Fibroblast of villous mesenchyme (primary cell): Measurements from ENCODE around the gene RABGAP1. TPM values are rescaled to one million over a fixed set of nuclear protein-coding genes. Genes with fewer than 3 reads are reported as not detected.

Source experiments
- DNase-seq: peaks from one replicate; pipeline ENCODE4 v3.0.0-alpha.2; 2010; ENCODE audit warnings: low read depth
- H3K4me3 ChIP-seq: 2 replicates; pipeline ENCODE4 v1.5.1; 2011; ENCODE audit warnings: low read depth, mild to moderate bottlenecking, low read length
- CTCF ChIP-seq: IDR thresholded peaks from 2 replicates; pipeline ENCODE4 v1.5.1; 2012; ENCODE audit warnings: low read depth, mild to moderate bottlenecking, low read length; ENCODE audit not compliant: insufficient read depth
- total RNA-seq: library from RNA; depleted of rRNA; stranded (reverse); fragments of >200 nt; gene quantifications from 2 replicates; pipeline ENCODE4 v1.2.3, GENCODE V29; 2012

RABGAP1 gene
- total RNA-seq, 1 donor = 60.9 TPM

DNA sequence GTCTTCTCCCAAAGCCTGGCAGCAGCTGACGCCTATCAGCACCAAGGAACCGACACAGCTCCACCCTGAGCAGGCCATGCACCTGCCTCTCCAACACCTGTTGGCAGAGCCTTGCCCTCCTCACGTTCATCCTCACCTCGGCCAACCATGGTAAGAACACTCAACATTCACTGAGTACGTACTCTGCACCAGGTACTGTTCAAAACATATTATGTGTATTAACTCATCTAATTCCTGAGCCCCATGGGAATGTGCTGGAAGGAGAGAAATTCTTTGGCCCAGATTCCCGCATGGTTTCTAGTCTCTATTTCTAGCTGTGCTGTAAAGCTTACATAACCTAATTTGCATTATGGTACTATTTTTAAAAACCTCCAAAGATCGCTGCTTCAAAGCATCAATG is 178.7 kb downstream of the RABGAP1 start:
- TF ChIP-seq CTCF = no peak
- DNase-seq = no peak
- no peak overlapping the region for H3K4me3 ChIP-seq

DNA sequence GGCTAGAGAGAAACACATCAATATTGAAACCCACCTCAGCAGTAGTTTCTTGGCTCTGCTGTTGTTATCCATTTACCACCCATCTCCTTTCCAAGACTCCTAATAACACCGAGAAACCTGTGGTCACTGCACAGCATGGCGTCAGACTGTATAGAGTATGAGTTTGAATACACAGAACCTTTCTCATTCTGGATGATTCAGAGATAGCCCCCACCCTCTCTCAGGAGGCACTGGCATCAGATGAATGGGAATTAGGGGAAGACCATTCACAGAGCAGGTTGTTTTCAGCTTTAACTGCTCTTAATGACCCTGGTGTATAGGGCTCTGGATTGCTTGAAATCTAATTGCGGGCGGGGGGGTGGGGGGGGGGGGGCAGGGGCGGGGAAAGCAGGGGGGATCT is 179.3 kb downstream of the RABGAP1 start:
- no peak for TF ChIP-seq CTCF
- DNase-seq = no peak

DNA sequence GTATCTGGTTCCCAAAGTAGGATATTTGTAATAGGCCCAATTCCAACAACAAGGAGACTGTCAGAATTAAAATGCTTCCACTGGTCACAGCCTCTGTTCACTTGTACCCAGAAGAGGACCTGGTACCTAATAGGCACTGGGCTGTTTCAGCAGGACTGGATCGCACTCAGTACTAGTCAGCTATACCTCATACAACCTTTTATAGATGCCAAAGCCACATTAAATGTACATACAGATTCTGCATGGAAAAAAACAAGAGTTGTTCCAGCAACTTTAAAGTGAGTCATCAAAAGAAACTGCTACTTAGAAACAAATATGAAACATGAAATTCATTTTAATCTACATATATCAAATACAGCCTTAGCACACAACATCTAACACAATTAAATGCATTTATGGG is 180.1 kb downstream of the RABGAP1 start:
- no peak for DNase-seq
- no peak overlapping the region for H3K4me3 ChIP-seq
- no peak for TF ChIP-seq CTCF

More for the DNA sequence above, 179.3 kb downstream of the RABGAP1 start:
- no peak overlapping the region for H3K4me3 ChIP-seq

DNA sequence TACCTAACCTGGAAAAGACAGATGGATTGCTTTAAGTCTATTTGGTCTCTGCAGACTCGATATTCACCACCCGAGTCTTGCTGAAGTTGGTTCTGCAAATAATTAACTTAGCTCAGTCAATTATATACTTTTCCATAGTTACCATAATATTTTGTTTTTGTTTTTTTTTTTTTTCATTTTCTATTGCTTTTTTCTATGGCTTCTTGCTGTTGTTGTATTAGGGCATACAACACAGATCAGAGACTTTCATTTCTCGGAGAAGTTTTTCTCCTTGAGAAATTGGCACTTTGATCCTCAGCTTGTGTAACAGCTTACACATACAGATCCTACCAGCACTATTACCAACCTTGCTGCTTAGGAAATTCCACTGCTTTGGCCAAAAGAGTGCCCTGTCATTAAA is 180.6 kb downstream of the RABGAP1 start:
- no peak for TF ChIP-seq CTCF
- H3K4me3 ChIP-seq = no peak overlapping the region
- DNase-seq = no peak

DNA sequence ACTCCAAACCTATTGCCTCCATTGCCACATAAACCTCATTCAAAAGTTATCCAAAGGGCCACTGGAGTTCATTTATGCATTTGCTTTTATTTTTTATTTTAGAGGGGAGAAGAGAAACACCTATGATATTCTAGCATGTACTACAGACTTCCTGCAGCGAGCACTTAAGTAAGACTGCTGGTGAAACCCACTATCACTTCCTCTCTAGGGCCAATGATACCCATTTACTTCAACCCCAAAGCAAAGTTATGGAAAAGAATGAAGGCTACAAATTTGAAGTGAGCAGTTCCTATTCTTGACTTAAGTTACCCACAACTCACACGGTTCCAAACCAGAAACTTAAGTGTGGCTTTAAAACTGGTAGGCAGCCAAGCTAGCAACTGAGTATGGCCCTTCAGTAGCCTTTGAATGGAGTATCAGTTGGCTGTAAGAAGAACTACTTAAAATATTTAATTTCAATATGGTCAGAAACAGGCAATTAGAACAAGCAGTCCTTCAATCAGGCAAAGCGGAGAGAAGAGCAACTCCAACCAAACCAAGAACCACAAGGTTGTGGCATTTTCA is 186.8 kb downstream of the RABGAP1 start:
- H3K4me3 ChIP-seq = no peak overlapping the region
- no peak for TF ChIP-seq CTCF
- DNase-seq = no peak

DNA sequence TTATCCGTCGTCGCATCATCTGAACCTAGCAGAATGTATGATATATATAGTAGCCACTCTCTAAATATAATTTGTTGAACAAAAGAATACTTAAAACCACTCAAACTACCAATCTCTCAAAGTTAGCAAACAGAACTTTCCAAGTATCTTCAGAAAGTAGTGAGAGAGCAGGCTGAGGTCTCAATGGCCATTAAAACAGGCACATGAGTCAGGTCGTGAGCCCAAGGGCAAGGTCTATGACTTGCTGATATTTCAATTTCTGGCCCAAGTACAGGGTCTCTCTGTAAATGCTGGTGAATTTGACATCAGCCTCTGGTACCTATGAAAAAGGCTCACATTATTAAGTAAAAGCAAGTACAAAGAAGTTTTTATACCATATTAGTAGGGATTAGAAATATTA is 187.8 kb downstream of the RABGAP1 start:
- H3K4me3 ChIP-seq = no peak overlapping the region
- TF ChIP-seq CTCF = no peak
- DNase-seq = no peak

DNA sequence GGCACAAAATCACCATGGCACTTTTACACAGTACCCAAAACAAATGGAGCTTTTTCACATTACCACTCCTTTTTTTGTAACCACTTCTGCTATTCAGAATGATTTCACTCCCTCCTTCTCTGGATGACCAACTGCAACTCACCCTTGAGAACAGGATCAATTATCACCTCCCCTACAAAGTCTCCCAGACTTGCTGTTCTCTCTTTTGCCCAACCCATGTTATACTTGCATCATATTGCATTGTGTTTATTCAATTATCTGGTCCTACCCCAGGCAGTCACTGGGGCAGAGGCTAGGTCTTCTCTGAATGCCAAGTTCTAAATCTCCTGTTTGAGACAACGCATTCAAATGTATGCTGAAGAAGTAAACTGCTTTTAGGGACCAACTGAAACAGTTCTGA is 188.6 kb downstream of the RABGAP1 start:
- no peak for DNase-seq
- TF ChIP-seq CTCF = no peak
- H3K4me3 ChIP-seq = no peak overlapping the region
